Thymus (tissue), 11 donors: Measurements from ENCODE around the gene NOS3. TPM values are rescaled to one million over a fixed set of nuclear protein-coding genes. Genes with fewer than 3 reads are reported as not detected.
A peak's percentile ranks its signal among the peaks of the same experiment; 100 is the strongest.

ENCODE experiments used
- DNase-seq, 9 donors: peaks; one replicate each; pipeline ENCODE4 v3.0.0-alpha.2; 2013; ENCODE audit warnings: low spot score in 9 of 9, low read depth in 6 of 9, missing footprints in 1 of 9
- H3K27ac ChIP-seq, 2 donors: one replicate each; pipeline ENCODE4 v1.5.1; 2013; ENCODE audit warnings: control low read depth in 1 of 2, low read depth in 1 of 2, low read length in 1 of 2, mild to moderate bottlenecking in 1 of 2, moderate library complexity in 1 of 2
- H3K27me3 ChIP-seq, 2 donors: one replicate each; pipeline ENCODE4 v1.5.1; 2013; ENCODE audit warnings: low read length in 1 of 2; ENCODE audit not compliant: control insufficient read depth in 2 of 2, insufficient read depth in 1 of 2
- H3K36me3 ChIP-seq, 2 donors: one replicate each; pipeline ENCODE4 v1.5.1; 2013; ENCODE audit warnings: low read length in 1 of 2, mild to moderate bottlenecking in 1 of 2, moderate library complexity in 1 of 2; ENCODE audit not compliant: control insufficient read depth in 2 of 2, insufficient read depth in 2 of 2
- H3K4me1 ChIP-seq, 2 donors: one replicate each; pipeline ENCODE4 v1.5.1; 2013; ENCODE audit warnings: low read length in 2 of 2; ENCODE audit not compliant: control insufficient read depth in 2 of 2, insufficient read depth in 2 of 2
- H3K4me3 ChIP-seq, 2 donors: one replicate each; pipeline ENCODE4 v1.5.1; 2013; ENCODE audit warnings: low read length in 2 of 2, control low read depth in 1 of 2, mild to moderate bottlenecking in 1 of 2
- H3K9me3 ChIP-seq, 2 donors: one replicate each; pipeline ENCODE4 v1.5.1; 2013; ENCODE audit warnings: low read length in 1 of 2, mild to moderate bottlenecking in 1 of 2; ENCODE audit not compliant: control insufficient read depth in 2 of 2, insufficient read depth in 1 of 2
- WGBS: extraction: QIAGEN DNeasy Blood & Tissue Kit; methylation state at CpG from one replicate; pipeline ENCODE4 v1.1.7; 2013; 5-methylcytosine and 5-hydroxymethylcytosine counted together
- polyA plus RNA-seq: library from polyadenylated mRNA; stranded (reverse); fragments of 200-250 nt; gene quantifications from one replicate; pipeline ENCODE4 v1.2.3, GENCODE V29; 2013
- total RNA-seq: library from RNA; stranded (reverse); fragments of 120-200 nt; gene quantifications from one replicate; pipeline ENCODE4 v1.2.4, GENCODE V29; 2013
- donor health status: healthy.

NOS3 gene
- total and polyA plus RNA-seq, 2 donors = 1.5 to 3.0 TPM

GRCh38 chr7:151015967-151016366 is 25.1 kb downstream of the NOS3 start:
- peaks cover 0 to 21% of the 10 kb centered on the region in 2 donors for H3K9me3 ChIP-seq
- no peak for DNase-seq
- H3K36me3 ChIP-seq = no peaks in the 10 kb centered on the region
- peaks cover 12 to 56% of the 10 kb centered on the region in 2 donors for H3K4me1 ChIP-seq
- peak overlapping the region in 1 of 2 donors; percentile 3 for H3K27ac ChIP-seq
- WGBS = 98% methylated on average over 5 of the region's 5 CpGs
- no peak overlapping the region for H3K4me3 ChIP-seq
- peaks cover 25 to 82% of the 10 kb centered on the region in 2 donors for H3K27me3 ChIP-seq

GRCh38 chr7:151016505-151016904 is 25.7 kb downstream of the NOS3 start:
- Histone ChIP-seq H3K4me1 (peaks cover 12 to 56% of the 10 kb centered on the region in 2 donors), H3K9me3 (peaks cover 0 to 21% of the 10 kb centered on the region in 2 donors), H3K4me3 (no peak overlapping the region), H3K27ac (no peak overlapping the region), H3K36me3 (no peaks in the 10 kb centered on the region), H3K27me3 (peaks cover 25 to 84% of the 10 kb centered on the region in 2 donors)
- WGBS = 97% methylated on average over 8 of the region's 8 CpGs
- DNase-seq = no peak

DNA sequence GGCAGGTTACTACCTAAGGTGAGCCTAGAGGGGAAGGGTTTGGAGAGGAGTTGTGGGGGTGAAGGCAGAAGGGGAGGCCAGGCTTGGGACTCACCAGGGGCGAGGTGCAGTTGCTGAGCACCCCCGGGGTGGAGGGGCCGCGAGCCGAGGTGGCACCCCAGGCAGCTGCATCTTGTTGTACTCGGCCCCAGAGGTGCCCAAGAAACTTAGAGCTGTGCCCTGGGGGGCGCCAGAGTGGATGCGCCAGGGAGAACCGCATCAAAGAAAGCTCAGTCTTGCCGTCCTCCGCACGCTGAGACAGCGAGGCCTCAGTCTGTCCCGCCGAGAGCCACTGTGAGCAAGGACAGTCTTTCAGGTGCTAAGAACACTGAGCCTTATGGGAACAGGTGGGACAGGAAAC is 26.1 kb downstream of the NOS3 start:
- Histone ChIP-seq H3K36me3 (no peaks in the 10 kb centered on the region), H3K4me3 (no peak overlapping the region), H3K27me3 (peaks cover 25 to 80% of the 10 kb centered on the region in 2 donors), H3K9me3 (peaks cover 0 to 21% of the 10 kb centered on the region in 2 donors), H3K4me1 (peaks cover 12 to 56% of the 10 kb centered on the region in 2 donors), H3K27ac (no peak overlapping the region)
- 62% methylated on average over 15 of the region's 15 CpGs for WGBS
- DNase-seq = peak in 2 of 9 donors; percentile 25 to 56

DNA sequence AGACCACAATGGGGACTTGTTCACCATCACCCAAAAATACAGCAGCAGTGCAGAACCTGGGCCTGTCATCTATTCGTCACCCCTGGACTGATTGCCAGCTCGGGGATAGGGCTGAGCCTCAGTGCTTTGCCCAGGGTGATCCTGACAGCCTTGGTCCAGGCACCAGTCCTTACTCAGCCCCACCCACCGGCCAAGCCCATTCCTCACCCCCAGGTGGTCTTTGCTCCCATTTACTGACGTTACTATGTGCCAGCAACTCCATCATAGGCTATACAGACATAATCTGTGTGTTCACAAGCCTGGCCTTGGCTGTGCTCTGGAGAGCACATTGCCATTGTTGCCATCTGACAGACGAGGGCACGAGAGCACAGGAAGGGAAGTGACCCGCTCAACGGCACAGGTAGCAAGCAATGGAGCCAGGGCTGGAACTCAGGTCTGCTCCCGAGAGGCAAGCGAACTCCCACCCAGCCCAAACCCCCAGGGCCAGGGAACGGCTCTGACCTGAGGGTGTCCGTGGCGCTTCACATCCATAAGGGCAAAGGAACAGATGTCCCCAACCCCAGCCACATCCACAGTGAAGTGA is 26.6 kb downstream of the NOS3 start:
- Histone ChIP-seq H3K9me3 (peaks cover 0 to 21% of the 10 kb centered on the region in 2 donors), H3K4me1 (peaks cover 12 to 52% of the 10 kb centered on the region in 2 donors), H3K4me3 (peak overlapping the region; percentile 21 to 41), H3K27me3 (peaks cover 22 to 75% of the 10 kb centered on the region in 2 donors), H3K27ac (no peak overlapping the region), H3K36me3 (no peaks in the 10 kb centered on the region)
- 49% methylated on average over 13 of the region's 13 CpGs for WGBS
- no peak for DNase-seq

GRCh38 chr7:151017953-151018420 is 27.2 kb downstream of the NOS3 start:
- H3K27me3 ChIP-seq = peaks cover 21 to 73% of the 10 kb centered on the region in 2 donors

GRCh38 chr7:151018421-151019129 is 27.8 kb downstream of the NOS3 start:
- H3K4me1 ChIP-seq = peaks cover 10 to 44% of the 10 kb centered on the region in 2 donors
- WGBS = 2% methylated on average over 82 of the region's 82 CpGs
- peak overlapping the region in 1 of 2 donors; percentile 41 for H3K4me3 ChIP-seq
- no peaks in the 10 kb centered on the region for H3K36me3 ChIP-seq
- H3K27ac ChIP-seq = no peak overlapping the region
- DNase-seq = peak in 4 of 9 donors; percentile 49 to 68 (median 53)
- peaks cover 16 to 73% of the 10 kb centered on the region in 2 donors for H3K27me3 ChIP-seq
- peaks cover 0 to 15% of the 10 kb centered on the region in 2 donors for H3K9me3 ChIP-seq

More at GRCh38 chr7:151017953-151018420, 27.2 kb downstream of the NOS3 start:
- Histone ChIP-seq H3K4me3 (peak overlapping the region; percentile 21 to 41), H3K36me3 (no peaks in the 10 kb centered on the region), H3K27ac (no peak overlapping the region), H3K9me3 (peaks cover 0 to 19% of the 10 kb centered on the region in 2 donors), H3K4me1 (peaks cover 12 to 50% of the 10 kb centered on the region in 2 donors)
- peak in 7 of 9 donors; percentile 57 to 87 (median 77) for DNase-seq
- WGBS = 3% methylated on average over 34 of the region's 34 CpGs

DNA sequence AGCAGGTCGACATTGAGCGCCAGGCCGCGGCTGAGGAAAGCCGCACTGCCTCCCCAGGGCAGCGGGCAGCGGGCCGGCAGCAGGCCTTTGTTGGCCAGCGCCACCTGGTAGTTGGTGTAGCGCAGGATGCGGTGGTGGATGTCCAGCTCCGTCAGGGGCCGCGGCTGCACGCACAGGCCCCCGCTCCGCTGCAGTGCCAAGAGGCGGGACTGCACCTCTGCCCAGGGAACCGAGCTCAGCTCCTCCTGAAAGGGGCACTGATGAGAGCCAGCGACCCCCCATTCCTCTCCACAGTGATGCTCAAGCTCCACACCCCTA is 28.3 kb downstream of the NOS3 start:
- DNase-seq = no peak

DNA sequence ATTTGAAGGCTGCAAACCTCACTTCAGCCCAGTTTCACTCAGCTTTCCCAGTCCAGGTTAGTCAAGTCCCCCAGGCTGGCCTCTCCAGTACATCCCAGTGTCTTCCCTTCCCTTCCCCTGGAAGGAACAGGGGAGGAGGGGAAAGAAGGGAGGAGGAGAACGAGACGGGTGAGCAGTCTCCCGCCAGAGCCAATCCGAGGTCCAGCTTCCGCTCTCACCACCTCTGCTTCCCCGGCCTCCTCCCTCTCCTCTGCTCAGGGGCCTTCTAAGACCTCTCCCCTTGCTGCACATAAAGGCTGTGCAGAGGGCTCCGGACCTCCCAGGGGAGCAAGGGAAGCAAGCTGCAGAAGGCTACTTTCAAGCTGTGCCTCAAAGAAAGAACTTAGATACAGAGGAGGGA is 29.4 kb downstream of the NOS3 start:
- Histone ChIP-seq H3K4me3 (no peak overlapping the region), H3K4me1 (peaks cover 10 to 28% of the 10 kb centered on the region in 2 donors), H3K27me3 (peaks cover 16 to 78% of the 10 kb centered on the region in 2 donors), H3K27ac (no peak overlapping the region), H3K9me3 (peaks cover 0 to 10% of the 10 kb centered on the region in 2 donors), H3K36me3 (no peaks in the 10 kb centered on the region)
- no peak for DNase-seq
- WGBS = 74% methylated on average over 7 of the region's 7 CpGs

More for the DNA sequence above, 28.3 kb downstream of the NOS3 start:
- H3K4me3 ChIP-seq = peak overlapping the region in 1 of 2 donors; percentile 41
- no peaks in the 10 kb centered on the region for H3K36me3 ChIP-seq
- H3K27ac ChIP-seq = no peak overlapping the region
- H3K4me1 ChIP-seq = peaks cover 10 to 39% of the 10 kb centered on the region in 2 donors
- peaks cover 0 to 11% of the 10 kb centered on the region in 2 donors for H3K9me3 ChIP-seq
- 26% methylated on average over 20 of the region's 20 CpGs for WGBS
- peaks cover 16 to 72% of the 10 kb centered on the region in 2 donors for H3K27me3 ChIP-seq

GRCh38 chr7:151023232-151023631 is 32.4 kb downstream of the NOS3 start:
- peaks cover 0 to 10% of the 10 kb centered on the region in 2 donors for H3K9me3 ChIP-seq
- DNase-seq = no peak
- no peaks in the 10 kb centered on the region for H3K36me3 ChIP-seq
- peaks cover 16 to 78% of the 10 kb centered on the region in 2 donors for H3K27me3 ChIP-seq
- WGBS = 88% methylated on average over 10 of the region's 10 CpGs
- no peak overlapping the region for H3K4me3 ChIP-seq
- peaks cover 12 to 18% of the 10 kb centered on the region in 2 donors for H3K4me1 ChIP-seq
- no peak overlapping the region for H3K27ac ChIP-seq
